KMS-11 (cell line): ENCODE data around the gene MRPS31.

ENCODE experiments used
- H2AFZ ChIP-seq: fragments of 200-600 bp; sonication (generic); 2 replicates; pipeline ENCODE4 v1.6.1; 2016; ENCODE audit warnings: antibody characterized with exemption, mixed run types, low read depth
- H3K27ac ChIP-seq: fragments of 200-600 bp; sonication (generic); 2 replicates; pipeline ENCODE4 v1.6.1; 2016; ENCODE audit warnings: mild to moderate bottlenecking, mixed run types
- H3K27me3 ChIP-seq: fragments of 200-600 bp; sonication (generic); 2 replicates; pipeline ENCODE4 v1.6.1; 2017; ENCODE audit warnings: mild to moderate bottlenecking, low read depth, mixed run types, moderate library complexity; ENCODE audit not compliant: insufficient read depth
- H3K36me3 ChIP-seq: fragments of 200-600 bp; sonication (generic); 2 replicates; pipeline ENCODE4 v1.6.1; 2017; ENCODE audit warnings: mild to moderate bottlenecking, mixed run types; ENCODE audit not compliant: insufficient read depth
- H3K4me1 ChIP-seq: fragments of 200-600 bp; sonication (generic); 2 replicates; pipeline ENCODE4 v1.6.1; 2016; ENCODE audit warnings: mild to moderate bottlenecking, low read depth, mixed run types; ENCODE audit not compliant: poor library complexity, severe bottlenecking
- H3K4me2 ChIP-seq: fragments of 200-600 bp; sonication (generic); 2 replicates; pipeline ENCODE4 v1.7.0; 2016; ENCODE audit warnings: mild to moderate bottlenecking, mixed run types
- H3K4me3 ChIP-seq: fragments of 200-600 bp; sonication (generic); IDR thresholded peaks from 2 replicates; pipeline ENCODE4 v1.6.1; 2017; ENCODE audit warnings: low read depth, low read length, mixed read lengths; ENCODE audit not compliant: insufficient read depth
- H3K79me2 ChIP-seq: fragments of 200-600 bp; sonication (generic); 2 replicates; pipeline ENCODE4 v1.6.1; 2016; ENCODE audit warnings: low read depth, mixed run types; ENCODE audit not compliant: insufficient read depth
- H3K9ac ChIP-seq: fragments of 200-600 bp; sonication (generic); 2 replicates; pipeline ENCODE4 v1.6.1; 2016; ENCODE audit warnings: mild to moderate bottlenecking, mixed run types
- H4K20me1 ChIP-seq: fragments of 200-600 bp; sonication (generic); 2 replicates; pipeline ENCODE4 v1.6.1; 2016; ENCODE audit warnings: mild to moderate bottlenecking, mixed run types; ENCODE audit not compliant: insufficient read depth
- TF ChIP-seq, protein P1 (sequence below): fragments of 200-600 bp; sonication (generic); conservative IDR thresholded peaks from 2 replicates; pipeline ENCODE4 v1.6.1; 2017; ENCODE audit warnings: low read depth, mild to moderate bottlenecking, antibody characterized with exemption, low read length, moderate library complexity, mixed read lengths

MRPS31 gene

DNA sequence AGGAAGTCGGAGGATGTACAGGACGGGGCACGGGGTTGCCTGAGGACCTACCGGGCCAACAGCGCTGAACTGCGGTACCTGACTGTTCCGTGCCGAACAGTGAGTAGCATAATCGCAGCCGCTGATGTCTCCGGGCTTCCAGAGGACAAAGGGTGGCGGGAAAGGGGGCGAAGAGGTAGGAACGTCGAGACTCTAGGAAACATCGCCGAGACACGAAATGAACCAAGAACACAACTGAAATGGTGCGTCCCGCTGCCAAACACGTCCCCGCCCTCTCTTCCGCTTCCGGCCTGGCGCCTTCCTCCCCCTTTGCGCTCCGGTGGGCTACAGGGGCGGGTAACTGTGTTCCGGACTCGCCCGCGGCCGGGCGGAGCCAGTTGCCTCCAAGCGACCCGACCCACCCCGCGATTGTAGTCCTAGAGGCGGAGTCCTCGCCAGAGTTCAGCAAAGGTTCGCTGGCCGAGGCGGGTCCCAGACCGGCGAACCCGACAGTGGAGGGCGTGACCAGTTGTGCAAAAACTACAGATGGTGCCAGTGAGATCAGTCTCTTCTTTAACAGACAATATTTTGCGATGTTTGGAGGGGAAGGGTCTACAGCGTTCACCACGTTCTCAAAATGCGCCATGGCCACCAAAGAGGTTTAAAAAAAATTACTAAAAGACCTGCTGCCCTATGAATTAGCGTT lies at the start of gene MRPS31:
Gene MRPS31, minus strand, starts transcription at position 257 of the 685 bp plus-strand sequence. Its CDS starts 54 bp downstream, at position 203.
- Histone ChIP-seq H2AFZ (peak within 1 kb of the TSS; percentile 86), H3K4me3 (no peak within 1 kb of the TSS), H3K4me2 (peak within 1 kb of the TSS; percentile 66), H4K20me1 (no peaks in the 10 kb centered on the region), H3K4me1 (peaks cover 7% of the 10 kb centered on the region), H3K9ac (peak within 1 kb of the TSS; percentile 47; the same call in 1 of the 2 replicates), H3K27me3 (no peaks in the 10 kb centered on the region), H3K27ac (peak within 1 kb of the TSS; percentile 44; the same call in 1 of the 2 replicates), H3K36me3 (no peaks in the 10 kb centered on the region), H3K79me2 (no peaks in the 10 kb centered on the region)
- TF ChIP-seq, protein P1, sequence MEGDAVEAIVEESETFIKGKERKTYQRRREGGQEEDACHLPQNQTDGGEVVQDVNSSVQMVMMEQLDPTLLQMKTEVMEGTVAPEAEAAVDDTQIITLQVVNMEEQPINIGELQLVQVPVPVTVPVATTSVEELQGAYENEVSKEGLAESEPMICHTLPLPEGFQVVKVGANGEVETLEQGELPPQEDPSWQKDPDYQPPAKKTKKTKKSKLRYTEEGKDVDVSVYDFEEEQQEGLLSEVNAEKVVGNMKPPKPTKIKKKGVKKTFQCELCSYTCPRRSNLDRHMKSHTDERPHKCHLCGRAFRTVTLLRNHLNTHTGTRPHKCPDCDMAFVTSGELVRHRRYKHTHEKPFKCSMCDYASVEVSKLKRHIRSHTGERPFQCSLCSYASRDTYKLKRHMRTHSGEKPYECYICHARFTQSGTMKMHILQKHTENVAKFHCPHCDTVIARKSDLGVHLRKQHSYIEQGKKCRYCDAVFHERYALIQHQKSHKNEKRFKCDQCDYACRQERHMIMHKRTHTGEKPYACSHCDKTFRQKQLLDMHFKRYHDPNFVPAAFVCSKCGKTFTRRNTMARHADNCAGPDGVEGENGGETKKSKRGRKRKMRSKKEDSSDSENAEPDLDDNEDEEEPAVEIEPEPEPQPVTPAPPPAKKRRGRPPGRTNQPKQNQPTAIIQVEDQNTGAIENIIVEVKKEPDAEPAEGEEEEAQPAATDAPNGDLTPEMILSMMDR, result no peak

DNA sequence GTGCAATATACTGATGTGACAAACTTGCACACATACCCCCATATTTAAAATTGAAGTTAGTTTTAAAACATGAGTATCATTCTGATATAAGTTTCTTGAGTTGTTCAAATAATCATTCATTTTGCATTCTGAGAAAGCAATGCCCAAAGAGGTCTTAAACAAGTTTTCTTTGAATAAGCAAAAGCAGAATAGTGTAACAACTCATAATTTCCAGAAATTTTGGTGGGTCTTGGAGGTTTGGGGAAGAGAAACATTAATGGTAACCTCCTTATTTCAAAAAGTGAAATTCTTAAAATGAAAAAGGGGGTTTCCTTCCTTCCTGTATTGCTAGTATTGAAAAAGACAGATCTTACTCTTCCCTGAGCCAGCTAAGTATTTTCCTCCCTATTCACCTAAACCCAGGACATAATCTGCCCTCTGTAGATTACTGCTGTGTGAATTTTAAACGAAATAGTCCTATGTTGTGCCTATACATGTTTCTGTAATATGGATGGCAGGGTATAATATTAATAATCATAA lies 48.9 kb upstream of the MRPS31 start:
- Histone ChIP-seq H3K9ac (no peak overlapping the region), H3K36me3 (no peaks in the 10 kb centered on the region), H4K20me1 (no peaks in the 10 kb centered on the region), H3K4me1 (peaks cover under 1% of the 10 kb centered on the region), H3K27ac (no peak overlapping the region), H3K4me2 (no peak overlapping the region), H3K4me3 (no peak overlapping the region), H3K79me2 (no peaks in the 10 kb centered on the region), H3K27me3 (no peaks in the 10 kb centered on the region), H2AFZ (no peak overlapping the region)
- TF ChIP-seq, protein P1, result no peak

DNA sequence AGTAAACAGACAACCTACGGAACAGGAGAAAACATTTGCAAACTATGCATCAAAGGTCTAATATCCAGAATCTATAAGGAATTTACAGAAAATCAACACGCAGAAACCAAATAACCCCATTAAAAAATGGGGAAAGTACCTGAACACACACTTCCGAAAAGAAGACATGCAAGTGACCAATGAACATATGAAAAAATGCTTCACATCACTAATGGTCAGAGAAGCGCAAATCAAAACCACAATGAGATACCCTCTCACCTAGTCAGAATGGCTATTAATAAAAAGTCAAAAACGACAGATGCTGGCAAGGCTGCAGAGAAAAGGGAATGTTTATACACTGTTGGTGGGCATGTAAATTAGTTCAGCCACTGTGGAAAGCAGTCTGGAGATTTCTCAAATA lies 47.9 kb upstream of the MRPS31 start:
- TF ChIP-seq, protein P1, result no peak
- H4K20me1 ChIP-seq, result no peaks in the 10 kb centered on the region
- H3K4me3 ChIP-seq, result no peak overlapping the region
- no peaks in the 10 kb centered on the region for H3K27me3 ChIP-seq
- H3K4me1 ChIP-seq, result peaks cover 10% of the 10 kb centered on the region
- no peak overlapping the region for H2AFZ ChIP-seq
- H3K9ac ChIP-seq, result no peak overlapping the region
- no peaks in the 10 kb centered on the region for H3K79me2 ChIP-seq
- H3K4me2 ChIP-seq, result no peak overlapping the region
- no peak overlapping the region for H3K27ac ChIP-seq
- H3K36me3 ChIP-seq, result no peaks in the 10 kb centered on the region

DNA sequence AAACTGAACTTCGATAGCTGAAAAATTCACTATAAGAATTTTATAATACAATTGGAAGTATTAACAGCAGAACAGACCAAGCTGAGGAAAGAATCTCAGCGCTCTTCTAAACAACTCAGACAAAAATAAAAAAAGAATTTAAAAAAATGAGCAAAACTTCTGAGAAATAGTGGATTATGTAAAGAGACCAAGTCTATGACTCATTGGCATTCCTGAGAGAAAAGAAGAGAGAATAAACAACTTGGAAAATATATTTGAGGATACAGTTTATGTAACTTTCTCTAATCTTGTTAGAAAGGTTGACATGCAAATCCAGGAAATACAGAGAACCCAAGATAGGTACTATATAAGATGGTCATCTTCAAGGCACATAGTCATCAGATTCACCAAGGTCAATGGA lies 43.8 kb upstream of the MRPS31 start:
- TF ChIP-seq, protein P1, result no peak
- Histone ChIP-seq H3K4me1 (peaks cover 18% of the 10 kb centered on the region), H3K4me2 (no peak overlapping the region), H2AFZ (no peak overlapping the region), H4K20me1 (no peaks in the 10 kb centered on the region), H3K27me3 (no peaks in the 10 kb centered on the region), H3K36me3 (no peaks in the 10 kb centered on the region), H3K27ac (no peak overlapping the region), H3K4me3 (no peak overlapping the region), H3K9ac (no peak overlapping the region), H3K79me2 (no peaks in the 10 kb centered on the region)
